HG02884 (cell line): ENCODE results near the gene MYL11.
A peak's percentile ranks its signal among the peaks of the same experiment; 100 is the strongest.

Experiments
- ATAC-seq: cut with Tn5 transposase; IDR thresholded peaks from one replicate; pipeline ENCODE4 v1.9.1; 2021; ENCODE audit warnings: mild to moderate bottlenecking, moderate library complexity; ENCODE audit not compliant: unreplicated experiment

The MYL11 gene

DNA sequence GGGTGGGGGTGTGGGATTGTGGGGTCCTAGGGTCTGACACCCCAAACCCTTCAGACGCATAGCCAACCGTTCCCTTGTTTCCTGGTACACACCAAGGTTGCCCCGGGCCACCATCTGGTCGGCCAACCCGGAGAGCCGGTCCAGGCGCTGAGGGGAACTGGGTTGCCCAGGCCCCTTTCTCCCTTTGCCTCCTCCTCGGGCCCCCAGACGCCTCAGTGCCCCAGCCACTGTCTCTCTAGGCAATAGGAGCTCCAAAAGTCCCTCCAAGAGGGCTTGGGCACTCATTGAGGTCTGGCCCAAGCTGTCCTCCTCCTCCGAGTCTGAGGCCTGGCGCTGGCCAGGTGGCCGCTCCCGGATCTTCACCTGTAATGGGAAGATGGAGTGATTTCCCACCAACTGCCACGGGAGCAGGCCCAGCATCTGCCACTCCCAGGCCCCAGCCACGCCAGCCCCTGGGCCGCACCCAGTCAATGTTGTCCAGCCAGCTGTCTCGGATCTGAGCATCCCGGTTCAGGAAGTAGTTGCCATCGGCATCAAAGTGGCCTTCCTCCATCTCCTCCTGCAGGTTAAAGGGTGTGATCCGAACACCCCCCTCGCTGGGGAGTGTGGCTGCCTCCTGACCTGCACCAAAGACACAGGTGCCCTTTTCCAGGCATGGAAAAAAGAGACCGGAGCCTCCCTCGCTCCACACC, 21.0 kb upstream of the MYL11 start:
- ATAC-seq, result no peak

DNA sequence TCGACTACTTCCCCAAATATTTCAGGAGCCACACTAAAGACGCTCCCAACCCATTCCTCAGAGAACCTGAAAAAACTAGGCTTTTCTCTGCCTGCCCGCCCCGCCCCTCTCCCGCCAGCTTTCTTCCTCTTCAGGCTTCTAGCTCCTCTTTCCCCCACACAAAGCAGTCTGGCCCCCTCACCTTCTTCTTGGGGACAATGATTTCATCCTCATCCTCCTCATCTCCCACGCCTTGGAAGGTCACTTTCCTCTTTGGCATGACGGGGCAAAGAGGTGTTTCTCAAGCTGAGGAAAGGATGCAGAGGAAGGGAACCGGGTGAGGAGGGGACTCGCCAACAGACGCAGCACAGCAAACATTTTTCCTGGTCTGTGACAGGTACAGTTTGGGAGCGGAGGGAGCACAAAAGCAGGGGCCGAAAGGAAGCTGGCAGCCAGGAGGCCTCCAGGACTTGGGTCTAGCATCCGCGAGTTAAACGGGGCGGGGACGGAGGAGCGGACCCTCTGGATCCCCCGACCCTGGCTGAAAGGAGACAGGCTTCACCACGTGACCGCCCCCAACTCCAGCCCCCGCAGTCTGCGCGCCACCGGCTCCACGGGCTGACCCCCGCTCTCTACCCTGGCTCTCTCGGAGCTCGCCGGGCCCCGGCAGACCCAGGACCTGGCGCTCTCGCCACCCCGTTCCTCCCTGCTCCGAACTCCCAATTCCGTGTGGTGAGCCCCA, 20.0 kb upstream of the MYL11 start:
- ATAC-seq, result peak; percentile 15

DNA sequence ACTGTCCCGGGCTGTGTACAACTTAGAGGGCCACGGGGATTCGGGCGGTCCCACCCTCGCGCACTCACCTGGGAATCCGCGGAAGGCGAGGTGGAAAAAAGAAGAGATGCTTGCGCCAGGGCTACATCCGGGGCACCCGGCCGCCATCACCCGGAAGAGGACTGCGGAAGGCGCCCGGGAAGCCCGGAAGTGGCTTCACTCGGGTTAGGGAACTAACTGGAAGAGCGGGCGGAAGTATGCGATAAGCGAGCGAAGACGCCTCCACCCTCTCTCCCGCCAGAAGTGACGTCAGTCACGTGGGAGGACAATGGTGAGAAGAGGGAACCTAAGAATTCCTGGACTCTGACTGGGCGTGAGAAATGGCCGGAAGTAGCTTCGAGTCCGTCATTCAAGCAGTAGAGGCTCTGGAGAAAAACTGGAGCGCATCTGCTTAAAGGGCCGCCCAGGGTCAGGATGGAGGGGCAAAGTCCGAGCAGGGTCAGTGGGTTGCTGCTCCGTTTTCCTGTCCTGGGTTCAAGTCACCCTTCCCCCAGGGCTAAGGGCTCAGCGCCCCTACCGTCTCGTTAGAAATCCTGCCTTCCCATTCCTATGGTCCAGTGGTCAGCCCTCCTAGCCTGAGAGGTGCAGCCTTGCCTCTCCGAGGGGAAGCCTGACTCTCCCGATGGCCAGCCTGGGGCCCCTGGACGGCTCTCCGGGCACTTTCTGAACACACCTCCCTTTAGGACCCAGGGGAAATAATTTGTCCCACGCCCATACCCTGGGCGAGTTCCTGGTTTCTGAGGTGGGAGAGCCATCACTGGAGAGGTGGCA, 19.3 kb upstream of the MYL11 start, which contains the start of gene CD2BP2:
TSS of gene CD2BP2 (minus strand) at position 165 of the 810 bp plus-strand sequence. CDS start 627 bp downstream, outside the sequence.
- peak; percentile 67 for ATAC-seq

DNA sequence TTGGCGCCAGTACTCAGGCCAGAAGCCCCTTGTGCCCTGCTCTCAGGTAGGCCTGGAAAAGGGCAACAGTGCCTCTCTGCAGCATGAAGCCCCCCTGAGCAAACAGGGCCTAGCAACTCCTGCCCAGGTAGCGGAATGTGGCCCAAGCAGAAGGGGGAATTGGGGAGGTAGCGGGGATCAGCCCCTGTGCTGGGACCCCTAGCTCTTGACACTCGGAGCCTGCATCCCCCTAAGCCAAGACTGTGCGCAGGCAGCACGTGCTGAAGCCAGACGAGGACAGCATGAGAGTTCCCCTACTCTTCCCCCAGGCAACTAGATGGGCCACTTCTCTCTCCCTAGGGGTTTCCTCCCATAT, 18.7 kb upstream of the MYL11 start:
- no peak for ATAC-seq

DNA sequence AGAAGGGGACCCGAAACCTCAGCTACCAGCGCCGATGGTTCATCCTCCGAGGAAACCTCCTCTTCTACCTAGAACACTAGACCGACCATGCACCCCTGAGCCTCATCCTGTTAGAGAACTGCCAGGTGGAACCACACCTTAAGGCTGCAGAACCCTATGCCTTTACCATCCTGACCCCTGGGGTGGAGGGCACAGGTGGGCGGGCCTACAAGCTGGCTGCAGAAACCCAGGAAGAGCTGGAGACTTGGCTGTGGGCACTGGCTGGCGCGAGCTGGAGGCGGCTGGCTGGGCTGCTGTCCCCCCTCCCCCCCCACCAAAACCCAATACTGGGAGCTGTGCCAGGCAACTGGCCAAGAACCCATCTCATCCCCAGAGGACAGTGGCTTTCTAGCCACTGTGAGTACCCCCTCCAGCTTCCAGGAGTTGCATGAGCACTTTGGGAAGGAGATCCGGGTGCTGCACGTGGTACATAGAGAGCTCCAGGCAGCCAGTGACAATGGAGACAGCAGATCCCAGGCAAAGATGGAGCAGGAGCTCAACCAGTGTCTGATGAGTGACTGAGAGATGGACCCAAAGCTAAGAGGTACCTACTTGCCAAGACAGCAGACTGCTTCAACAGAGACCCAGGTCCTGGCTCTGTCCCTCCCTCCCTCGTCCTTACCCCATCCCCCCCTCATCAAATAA, 18.1 kb upstream of the MYL11 start:
- no peak for ATAC-seq

DNA sequence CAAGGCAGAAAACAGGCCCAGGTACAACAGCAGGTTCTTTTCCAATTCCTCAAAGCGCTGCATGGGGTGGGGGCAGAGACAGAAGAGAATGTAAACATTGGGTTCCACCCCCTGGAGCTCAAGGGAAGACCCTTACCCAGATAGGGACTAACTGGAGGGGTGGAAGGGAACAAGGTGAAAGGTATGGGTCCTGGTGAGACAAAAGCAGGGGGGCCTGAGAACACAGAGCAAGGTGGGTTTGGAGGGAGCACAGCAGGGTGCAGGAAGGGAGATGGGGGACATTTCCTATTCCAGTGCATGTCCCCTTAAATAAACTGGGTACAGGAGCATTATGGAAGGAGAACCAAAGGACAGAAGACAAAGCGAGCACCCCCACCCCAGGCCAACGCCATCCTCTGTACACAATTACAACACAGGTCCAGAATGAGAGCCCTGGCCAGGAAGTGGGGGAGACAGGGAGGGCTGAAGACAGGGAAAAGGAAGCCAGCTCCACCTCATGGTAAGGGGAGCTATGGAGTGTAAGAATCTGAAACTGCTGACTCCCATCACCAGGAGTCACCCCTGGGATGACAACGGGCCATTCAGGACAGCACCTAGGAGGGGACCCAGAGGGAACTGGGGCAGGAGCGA, 17.4 kb upstream of the MYL11 start:
- no peak for ATAC-seq

DNA sequence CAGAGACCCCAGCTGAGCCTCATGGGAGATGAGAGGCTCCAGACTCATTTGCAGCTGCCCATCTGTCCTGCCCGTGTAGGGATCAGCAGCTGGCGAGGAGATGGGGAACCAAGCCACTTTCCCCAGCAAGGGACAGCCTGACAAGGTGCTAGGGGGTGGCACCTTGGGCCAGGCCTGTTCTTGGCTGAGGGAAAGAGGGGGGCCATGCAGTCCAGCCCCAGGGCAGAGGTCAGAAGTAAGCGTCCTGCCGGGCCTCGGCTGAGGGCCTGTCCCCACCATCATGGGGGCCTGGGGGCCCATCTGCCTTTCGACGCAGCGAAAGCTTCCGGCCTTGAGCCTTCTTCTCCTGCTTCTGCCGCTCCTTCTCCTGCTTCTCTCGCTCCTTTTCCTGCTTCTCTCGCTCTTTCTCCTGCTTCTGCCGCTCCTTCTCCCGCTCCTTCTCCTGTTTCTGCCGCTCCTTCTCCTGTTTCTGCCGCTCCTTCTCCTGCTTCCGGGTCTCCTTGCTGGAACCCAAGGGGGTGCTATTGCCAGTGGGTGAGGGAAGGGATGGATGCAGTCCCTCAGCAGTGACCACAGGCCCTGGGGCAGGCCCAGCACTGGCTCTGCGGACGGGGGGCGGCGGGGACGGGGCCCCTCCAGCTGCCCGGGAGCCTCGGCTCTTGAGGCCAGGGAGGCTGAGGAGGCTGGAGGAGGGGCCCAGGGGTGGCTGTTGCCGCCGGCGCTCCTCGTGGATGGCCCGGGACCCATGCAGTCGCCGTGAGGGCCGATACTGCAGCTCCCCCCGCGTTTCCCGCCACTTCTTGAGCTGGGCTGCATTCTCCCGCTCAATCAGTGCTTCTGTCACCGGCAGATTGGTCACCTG, 16.7 kb upstream of the MYL11 start:
- no peak for ATAC-seq

DNA sequence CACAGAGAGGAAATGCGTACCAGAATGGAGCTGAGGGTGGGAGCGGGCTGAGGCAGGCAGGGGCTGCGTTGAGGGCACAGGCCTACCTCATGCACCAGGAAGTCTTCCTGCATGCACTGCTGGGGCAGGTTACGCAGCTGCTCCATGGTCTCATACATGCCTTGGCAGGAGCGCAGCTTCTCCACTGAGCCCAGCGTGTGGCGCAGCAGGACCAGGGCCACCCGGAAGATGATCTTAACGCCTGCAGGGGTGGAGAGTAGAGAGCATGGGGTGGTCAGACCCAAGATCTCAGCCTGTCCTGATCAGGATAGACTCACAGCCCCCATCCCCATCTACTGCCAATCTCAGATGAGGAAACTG, 16.0 kb upstream of the MYL11 start:
- no peak for ATAC-seq

DNA sequence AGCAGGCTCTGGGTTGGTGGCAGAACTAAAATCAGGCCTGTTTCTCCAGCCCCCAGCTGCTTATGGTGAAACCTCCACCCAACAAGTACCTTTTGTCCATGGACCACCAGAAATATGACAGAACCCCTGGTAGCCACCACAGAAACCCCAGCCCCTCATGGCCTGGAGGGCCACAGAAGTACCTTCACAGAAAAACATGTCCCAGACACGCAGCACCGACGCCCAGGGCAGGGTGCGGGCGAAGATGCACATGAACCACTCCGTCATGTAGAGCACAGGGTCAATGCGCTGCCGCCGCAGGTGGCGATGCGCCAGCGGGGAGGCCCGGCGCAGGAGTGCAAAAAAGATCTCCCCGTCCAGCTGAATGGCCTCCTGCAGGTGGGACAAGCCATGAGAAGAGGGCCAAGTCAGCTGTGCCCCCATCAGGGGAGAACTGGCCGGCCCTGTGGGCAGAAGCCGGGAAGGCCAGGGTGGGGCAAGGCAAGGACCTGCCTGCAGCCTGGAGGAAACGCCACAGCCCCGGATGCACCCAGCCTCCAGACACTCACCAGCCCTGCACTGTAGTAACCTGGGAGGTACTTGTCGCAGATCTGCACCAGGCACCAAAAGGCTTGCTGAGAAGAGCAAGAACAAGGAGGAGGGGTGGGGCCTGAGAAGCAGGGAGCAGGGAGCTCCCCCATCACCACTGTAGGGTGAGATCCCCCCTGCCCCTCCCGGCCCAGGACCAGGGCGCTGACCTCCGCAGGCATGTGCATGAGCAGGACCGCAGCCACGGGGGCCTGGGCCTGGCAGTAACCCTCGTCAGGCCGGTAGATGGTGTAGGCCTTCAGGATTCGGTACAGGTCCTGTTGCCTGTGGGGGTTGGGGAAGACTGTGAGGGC, 15.4 kb upstream of the MYL11 start:
- no peak for ATAC-seq

DNA sequence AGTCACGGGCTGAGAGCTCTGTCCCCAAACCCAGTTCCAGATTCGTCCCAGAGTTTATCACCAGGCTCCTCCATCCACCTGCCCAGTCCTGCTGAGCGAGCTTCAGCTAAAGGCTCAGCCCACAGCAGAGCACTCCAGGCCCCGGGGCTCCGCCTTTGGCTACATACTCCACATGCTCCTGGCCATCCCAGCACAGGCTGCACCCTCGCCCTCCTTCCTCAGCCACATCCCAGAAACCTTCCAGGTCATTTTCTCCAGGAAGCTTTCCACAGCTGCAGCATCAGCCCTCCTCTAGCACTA, 14.8 kb upstream of the MYL11 start:
- no peak for ATAC-seq

DNA sequence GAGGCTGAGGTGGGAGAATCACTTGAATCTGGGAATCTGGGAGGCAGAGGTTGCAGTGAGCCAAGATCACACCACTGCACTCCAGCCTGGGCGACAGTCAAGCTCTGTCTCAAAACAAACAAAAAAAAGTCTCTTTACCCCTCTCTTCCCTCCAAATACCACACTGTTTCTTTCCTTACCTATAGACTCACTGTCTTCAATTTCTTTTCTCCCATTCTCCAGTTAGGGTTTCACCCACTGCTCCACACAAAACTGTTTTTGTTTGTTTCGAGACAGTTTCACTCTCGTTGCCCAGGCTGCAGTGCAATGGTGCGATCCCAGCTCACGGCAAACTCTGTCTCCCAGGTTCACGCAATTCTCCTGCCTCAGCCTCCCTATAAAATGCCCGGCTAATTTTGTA, 13.4 kb upstream of the MYL11 start:
- ATAC-seq, result no peak

DNA sequence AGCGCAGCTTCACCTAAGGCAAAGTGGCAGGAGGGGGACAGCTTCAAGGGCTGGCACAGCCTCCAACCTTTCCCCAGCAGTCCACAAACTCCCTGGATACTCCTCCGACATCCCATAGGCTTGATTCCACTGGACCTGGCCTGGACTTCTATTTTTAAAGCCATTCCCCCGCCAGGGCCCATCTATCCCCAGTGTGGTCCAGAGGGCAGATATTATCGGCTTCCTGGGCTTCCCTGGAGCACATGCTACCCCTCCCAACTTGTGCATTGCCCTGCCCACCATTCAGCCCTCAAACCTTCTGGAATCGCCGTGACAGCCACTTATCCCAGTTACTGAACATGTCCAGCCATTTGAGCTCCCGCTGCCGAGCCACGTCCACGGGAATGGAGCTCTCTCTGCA, 9.4 kb upstream of the MYL11 start:
- no peak for ATAC-seq

DNA sequence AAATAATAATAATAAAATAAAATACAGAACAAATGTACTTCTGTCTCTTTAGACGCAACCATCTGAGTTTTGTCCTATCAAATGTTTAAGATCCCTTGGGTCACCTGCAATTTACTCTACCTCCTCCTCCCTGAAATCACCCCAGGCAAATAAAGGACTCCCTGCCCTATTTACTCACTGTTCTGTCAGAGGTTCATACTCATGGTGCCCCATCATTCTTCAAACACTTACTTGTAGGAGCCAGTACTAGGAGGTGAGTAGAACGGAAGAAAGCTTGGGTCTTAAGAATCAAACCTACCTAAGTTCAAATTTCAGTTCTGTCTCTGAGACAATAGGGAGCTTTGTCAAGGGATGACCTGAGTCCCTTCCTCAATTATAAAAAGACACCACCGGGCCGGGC, 8.1 kb upstream of the MYL11 start:
- ATAC-seq, result no peak

DNA sequence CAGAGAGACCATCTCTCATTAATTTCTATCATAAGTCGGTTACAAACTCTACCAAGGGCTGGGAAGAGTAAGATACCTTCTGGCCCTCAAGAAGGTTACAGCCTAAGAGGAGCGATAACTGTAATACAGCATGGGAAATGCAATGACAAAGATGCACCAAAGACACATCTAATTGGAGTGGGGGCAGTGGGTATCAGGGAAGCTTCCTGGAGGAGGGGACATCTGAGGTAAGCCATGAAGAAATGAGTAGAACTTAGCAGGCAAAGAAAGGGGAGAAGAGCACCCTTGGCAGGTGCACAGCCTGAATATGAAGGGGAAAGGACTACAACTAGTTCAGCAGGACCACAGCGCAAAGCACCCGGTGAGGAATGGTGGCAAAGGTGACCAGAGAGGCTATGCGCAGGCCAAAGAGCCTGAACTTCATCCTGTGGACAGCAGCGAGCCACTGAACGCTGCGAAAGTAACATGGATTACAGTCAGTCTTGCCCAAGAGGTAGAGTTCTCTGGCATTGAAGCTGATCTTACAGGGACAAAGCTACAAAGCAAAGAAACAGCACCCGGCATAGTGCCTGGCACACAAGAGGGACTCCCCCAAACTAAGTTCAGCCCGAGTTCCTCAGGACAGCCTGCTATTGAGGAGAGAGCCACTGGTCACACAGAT, 7.1 kb upstream of the MYL11 start:
- ATAC-seq, result no peak

DNA sequence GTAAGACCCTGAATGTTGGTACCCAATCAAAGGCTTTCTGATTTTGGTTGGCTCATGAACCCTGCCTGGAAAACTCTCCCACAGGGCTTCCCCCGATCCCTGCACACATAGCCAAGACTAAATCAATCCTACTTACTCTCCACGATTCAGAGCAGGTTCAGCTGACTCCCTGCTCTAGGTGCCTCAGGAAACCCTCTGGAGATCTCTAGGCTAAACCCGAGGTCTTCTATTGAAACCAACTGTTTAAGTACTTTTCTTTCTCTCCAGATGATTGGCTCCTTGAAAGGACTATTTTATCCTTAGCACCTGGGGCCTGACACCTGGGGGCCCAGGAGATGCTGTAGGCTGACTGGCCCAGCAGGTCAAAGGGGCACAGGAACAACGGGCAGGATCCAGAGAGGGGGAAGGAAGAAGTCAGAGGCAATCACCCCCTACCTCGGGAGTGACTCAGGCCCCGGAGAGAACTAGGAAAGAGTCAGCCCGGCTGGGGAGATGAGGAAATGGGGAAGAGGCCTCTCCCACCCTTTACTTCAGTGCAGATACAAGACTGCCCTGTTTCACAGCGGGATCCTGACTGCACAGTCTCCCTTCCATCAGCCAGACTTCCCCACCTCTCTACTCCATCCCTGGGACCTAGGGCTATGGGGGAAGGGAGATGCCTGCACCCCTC, 6.3 kb upstream of the MYL11 start:
- ATAC-seq, result no peak

DNA sequence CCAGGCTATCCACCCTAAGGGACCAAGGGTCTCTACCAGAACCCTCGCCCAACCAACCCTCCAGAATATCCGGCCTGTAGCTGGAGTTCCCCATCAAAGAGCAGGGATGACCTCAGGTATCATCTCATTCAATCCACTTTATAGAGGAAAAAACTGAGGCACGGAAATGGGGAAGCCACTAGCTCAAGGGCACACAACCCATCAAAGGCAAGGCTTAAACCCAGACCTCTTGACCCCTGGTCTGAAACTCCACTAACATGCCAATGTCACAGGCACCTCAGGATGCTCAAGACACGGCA, 5.9 kb upstream of the MYL11 start:
- ATAC-seq, result no peak

DNA sequence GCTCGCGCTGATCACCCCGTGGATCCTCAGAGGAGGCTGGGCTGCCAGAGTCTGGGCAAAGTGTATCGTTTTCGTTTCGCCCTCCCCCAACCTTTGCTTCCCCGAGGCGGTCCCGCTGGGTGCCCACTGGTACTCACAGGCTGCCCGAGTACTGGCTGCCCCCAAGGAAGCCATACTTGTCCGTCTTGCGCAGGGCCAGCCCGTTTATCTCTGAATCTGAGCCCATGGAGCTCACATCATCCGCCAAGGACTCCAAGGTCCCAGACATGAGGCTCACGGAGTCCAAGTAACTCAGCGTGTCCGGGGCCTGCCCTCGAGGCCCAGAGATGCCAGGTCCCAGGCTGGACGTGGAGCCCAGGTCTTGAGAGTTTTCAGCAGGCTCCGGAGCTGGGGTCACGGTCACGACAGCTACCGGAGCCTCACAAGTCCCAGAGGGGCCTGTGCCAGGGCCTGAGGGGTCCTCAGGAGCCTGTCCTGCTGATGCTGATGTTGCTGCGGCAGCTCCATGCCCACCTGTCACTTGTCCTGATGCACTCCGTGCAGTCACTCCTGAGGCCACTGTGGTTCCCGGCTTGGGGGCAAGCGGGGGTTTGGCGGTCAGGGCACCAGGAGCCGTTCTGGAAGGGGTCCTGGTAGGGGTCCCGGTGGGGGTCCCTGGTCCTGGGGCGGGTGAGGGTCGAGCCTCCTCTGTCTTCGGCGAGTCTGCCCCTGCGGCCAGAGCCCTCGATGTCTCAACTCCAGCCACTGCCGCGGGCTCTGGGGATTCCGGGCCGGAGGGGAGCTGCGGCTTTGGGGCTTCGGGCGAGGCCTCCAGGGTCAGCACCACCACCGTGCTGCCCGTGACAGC, 5.3 kb upstream of the MYL11 start:
- no peak for ATAC-seq
